Measurements from ENCODE around the gene TANGO6.

The TANGO6 gene

GRCh38 chr16:68889508-68890150, 46.3 kb downstream of the TANGO6 start:
- Histone ChIP-seq H3K4me3 (ENCODE audit: low read length) (no peak overlapping the region), H3F3A (ENCODE audit: control insufficient read depth, insufficient read depth) (no peaks in the 10 kb centered on the region), H3K9me3 (ENCODE audit: control insufficient read depth, insufficient read depth, low read length) (no peaks in the 10 kb centered on the region), H3K4me1 (ENCODE audit: control insufficient read depth, low read length) (no peaks in the 10 kb centered on the region; the same call in 1 of the 2 replicates), H3K79me2 (ENCODE audit: control insufficient read depth, low read length) (no peaks in the 10 kb centered on the region), H4K20me1 (ENCODE audit: control insufficient read depth, insufficient read depth, low read depth, low read length) (0 out of 2 replicates have a peak, but pooled peaks cover 3% of the 10 kb centered on the region), H3K9me2 (replicated peaks; ENCODE audit: control insufficient read depth, low read length) (no peaks in the 10 kb centered on the region), H3K27me3 (ENCODE audit: control insufficient read depth, low read length) (no peaks in the 10 kb centered on the region), H3K4me2 (ENCODE audit: low read length) (no peak overlapping the region), H3K27ac (ENCODE audit: low read depth, low read length) (no peak overlapping the region), H3K36me3 (ENCODE audit: control insufficient read depth, low read length) (no peaks in the 10 kb centered on the region)
- no peak for TF ChIP-seq EZH2phosphoT487 (IDR thresholded peaks at IDR 0.05; ENCODE audit: borderline replicate concordance, low read length)
- TF ChIP-seq, protein P1, sequence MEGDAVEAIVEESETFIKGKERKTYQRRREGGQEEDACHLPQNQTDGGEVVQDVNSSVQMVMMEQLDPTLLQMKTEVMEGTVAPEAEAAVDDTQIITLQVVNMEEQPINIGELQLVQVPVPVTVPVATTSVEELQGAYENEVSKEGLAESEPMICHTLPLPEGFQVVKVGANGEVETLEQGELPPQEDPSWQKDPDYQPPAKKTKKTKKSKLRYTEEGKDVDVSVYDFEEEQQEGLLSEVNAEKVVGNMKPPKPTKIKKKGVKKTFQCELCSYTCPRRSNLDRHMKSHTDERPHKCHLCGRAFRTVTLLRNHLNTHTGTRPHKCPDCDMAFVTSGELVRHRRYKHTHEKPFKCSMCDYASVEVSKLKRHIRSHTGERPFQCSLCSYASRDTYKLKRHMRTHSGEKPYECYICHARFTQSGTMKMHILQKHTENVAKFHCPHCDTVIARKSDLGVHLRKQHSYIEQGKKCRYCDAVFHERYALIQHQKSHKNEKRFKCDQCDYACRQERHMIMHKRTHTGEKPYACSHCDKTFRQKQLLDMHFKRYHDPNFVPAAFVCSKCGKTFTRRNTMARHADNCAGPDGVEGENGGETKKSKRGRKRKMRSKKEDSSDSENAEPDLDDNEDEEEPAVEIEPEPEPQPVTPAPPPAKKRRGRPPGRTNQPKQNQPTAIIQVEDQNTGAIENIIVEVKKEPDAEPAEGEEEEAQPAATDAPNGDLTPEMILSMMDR (IDR thresholded peaks at IDR 0.05; ENCODE audit: low read depth, low read length, poor library complexity, severe bottlenecking): no peak

GRCh38 chr16:68892214-68892613, 48.9 kb downstream of the TANGO6 start:
- no peaks in the 10 kb centered on the region for H3K79me2 ChIP-seq (ENCODE audit: control insufficient read depth, low read length)
- H3K27ac ChIP-seq (ENCODE audit: low read depth, low read length): no peak overlapping the region
- no peaks in the 10 kb centered on the region for H3F3A ChIP-seq (ENCODE audit: control insufficient read depth, insufficient read depth)
- no peaks in the 10 kb centered on the region; the same call in 1 of the 2 replicates for H3K4me1 ChIP-seq (ENCODE audit: control insufficient read depth, low read length)
- no peaks in the 10 kb centered on the region for H3K36me3 ChIP-seq (ENCODE audit: control insufficient read depth, low read length)
- TF ChIP-seq EZH2phosphoT487 (IDR thresholded peaks at IDR 0.05; ENCODE audit: borderline replicate concordance, low read length): no peak
- TF ChIP-seq, protein P1 (IDR thresholded peaks at IDR 0.05; ENCODE audit: low read depth, low read length, poor library complexity, severe bottlenecking): no peak
- no peaks in the 10 kb centered on the region for H3K27me3 ChIP-seq (ENCODE audit: control insufficient read depth, low read length)
- H3K4me2 ChIP-seq (ENCODE audit: low read length): no peak overlapping the region
- H3K9me2 ChIP-seq (replicated peaks; ENCODE audit: control insufficient read depth, low read length): no peaks in the 10 kb centered on the region
- H3K4me3 ChIP-seq (ENCODE audit: low read length): no peak overlapping the region
- H4K20me1 ChIP-seq (ENCODE audit: control insufficient read depth, insufficient read depth, low read depth, low read length): 0 out of 2 replicates have a peak, but pooled peaks cover 3% of the 10 kb centered on the region
- H3K9me3 ChIP-seq (ENCODE audit: control insufficient read depth, insufficient read depth, low read length): no peaks in the 10 kb centered on the region

DNA sequence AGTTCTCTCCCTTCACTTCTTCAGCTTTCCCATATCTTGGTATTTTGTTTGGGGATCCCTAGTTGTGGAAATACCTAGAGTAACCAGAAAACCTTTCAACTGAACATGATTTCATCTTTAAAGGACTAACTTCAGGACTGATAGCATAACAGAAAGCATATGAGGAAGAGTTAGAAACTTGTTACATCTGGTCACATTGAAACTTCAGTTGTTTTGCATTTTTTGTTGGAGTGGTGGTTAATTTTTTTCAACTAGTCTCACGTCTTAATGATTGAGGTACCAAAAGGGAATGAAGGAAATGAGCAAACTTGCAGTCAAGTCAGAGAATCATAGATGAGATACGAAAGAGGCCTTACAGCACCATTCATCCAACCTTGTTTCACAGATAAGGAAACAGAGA, 49.6 kb downstream of the TANGO6 start:
- Histone ChIP-seq H3K4me3 (ENCODE audit: low read length) (no peak overlapping the region), H3K4me1 (ENCODE audit: control insufficient read depth, low read length) (no peaks in the 10 kb centered on the region; the same call in 1 of the 2 replicates), H3K36me3 (ENCODE audit: control insufficient read depth, low read length) (no peaks in the 10 kb centered on the region), H3K9me3 (ENCODE audit: control insufficient read depth, insufficient read depth, low read length) (no peaks in the 10 kb centered on the region), H3K4me2 (ENCODE audit: low read length) (no peak overlapping the region), H3K9me2 (replicated peaks; ENCODE audit: control insufficient read depth, low read length) (no peaks in the 10 kb centered on the region), H3F3A (ENCODE audit: control insufficient read depth, insufficient read depth) (no peaks in the 10 kb centered on the region), H4K20me1 (ENCODE audit: control insufficient read depth, insufficient read depth, low read depth, low read length) (0 out of 2 replicates have a peak, but pooled peaks cover 3% of the 10 kb centered on the region), H3K27ac (ENCODE audit: low read depth, low read length) (no peak overlapping the region), H3K79me2 (ENCODE audit: control insufficient read depth, low read length) (no peaks in the 10 kb centered on the region), H3K27me3 (ENCODE audit: control insufficient read depth, low read length) (no peaks in the 10 kb centered on the region)
- TF ChIP-seq, protein P1 (IDR thresholded peaks at IDR 0.05; ENCODE audit: low read depth, low read length, poor library complexity, severe bottlenecking): no peak
- no peak for TF ChIP-seq EZH2phosphoT487 (IDR thresholded peaks at IDR 0.05; ENCODE audit: borderline replicate concordance, low read length)

Measured in DOHH2 (cell line).